NOMO-1 treated with dmso at 0.1 percent for 144 hours (cell line): ENCODE results near the gene RAB7B.

Experiments used
- DNase-seq: peaks from one replicate; lab custom pipeline; 2025; ENCODE audit not compliant: unreplicated experiment; lab: John Stamatoyannopoulos, UW

RAB7B gene

DNA sequence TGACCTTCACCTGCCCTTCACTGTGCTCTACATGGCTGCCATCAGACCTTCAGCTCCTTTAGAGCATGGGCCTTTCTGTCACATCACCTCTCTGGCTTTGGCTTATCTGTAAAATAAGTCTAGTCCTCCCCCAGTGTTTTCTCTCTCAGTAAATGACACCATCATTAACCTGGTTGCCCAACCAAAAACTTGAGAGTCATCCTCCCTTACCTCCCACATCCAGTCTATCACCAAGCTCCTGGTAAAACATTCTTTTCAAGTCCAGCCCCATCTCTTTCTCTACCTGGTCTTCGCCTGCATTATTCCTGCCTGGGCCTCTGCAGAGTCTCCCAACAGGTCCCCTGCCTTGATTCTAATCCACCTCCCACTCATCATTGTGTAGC is 73.0 kb downstream of the RAB7B start:
- no peak for DNase-seq

DNA sequence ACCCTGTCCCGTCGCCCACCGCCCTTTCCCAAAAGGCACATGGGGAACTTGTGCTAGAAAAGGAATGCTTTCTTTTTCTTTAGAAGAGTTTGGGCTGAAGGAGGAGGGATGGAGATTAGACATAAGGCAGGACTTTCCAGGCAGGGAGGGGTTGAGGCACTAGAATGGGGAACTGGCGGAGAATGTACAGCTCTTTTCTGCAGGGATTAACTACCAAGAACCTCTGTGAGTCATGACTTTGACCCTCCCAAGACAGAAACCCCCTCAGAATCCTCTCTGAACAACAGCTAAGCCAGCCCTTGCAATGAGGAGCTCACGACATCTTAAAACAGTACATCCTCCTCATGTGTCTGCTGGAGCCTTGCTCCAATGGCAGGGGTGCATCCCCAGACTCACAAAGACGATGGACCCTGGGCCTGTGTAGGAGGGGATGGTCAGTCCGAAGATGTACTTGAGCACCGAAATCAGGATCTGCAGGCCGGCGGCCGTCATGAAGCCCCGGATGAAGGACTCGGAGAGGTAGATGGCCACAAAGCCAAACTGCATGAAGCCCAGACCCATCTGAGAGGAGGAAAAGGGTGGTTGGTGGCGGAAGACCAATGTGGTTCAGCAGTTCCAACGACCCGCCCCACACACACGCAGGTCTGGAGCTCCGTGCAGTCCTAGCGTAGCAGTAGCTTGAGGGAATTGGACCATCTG is 73.5 kb downstream of the RAB7B start:
- no peak for DNase-seq

DNA sequence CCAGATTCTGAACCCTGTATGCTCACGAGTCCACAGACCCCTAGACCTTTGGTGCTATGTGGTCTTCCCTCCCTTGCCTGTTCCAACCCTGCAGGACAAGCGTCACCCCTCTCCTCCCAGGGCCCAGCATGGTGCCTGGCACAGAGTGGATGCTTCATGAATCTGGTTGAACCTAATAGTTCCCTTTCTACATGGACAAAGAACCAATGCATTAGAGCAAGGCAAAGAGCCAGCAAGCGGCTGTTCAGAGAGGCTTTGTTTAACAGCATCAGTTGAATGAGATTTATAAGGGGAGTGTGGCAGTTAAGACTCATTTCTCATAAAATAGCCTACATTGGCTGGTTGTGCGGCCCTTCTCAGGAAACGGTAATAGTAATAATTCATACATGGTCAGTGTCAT is 74.9 kb downstream of the RAB7B start:
- DNase-seq = no peak

DNA sequence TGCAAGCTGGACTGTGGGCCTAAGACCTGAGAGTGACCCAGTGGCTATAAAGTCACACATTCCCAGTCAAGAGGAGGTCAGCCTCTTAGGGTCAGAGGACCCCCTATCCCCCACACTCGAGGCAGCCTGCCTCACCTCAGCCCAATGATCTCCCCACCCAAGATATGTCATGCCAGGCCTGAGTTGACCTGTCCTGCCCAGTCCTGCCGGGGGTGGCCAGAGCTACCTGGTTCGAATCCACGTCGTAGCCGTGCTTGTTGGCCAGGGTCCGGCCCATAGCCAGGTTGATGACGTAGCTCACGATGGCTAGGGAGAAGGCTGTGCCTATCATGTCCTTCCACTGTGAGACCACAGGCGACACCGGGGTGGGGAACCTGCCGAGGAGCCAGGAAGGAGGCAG is 75.5 kb downstream of the RAB7B start:
- no peak for DNase-seq

DNA sequence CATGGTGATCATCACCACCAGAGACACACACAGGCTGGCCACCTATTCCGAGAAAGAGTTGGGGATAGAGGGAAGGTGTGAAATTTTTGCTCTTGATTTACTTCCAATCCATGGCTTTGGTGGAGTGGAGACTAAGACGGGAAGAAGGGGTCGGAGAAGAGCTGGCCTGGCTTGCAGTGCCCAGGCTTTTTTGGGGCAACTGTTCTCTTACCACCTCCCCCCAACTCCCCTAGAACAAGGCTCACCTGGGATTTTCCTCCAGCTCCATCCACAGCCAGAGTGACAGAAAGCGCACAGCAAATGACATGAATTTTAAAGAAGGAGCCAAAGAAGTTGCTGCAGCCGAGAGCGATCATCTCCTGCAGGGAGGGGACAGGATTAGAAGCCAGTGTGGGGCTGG is 75.9 kb downstream of the RAB7B start:
- no peak for DNase-seq
